SK-N-SH (cell line): ENCODE results near the gene EIF3F. TPM values are rescaled to one million over a fixed set of nuclear protein-coding genes. Genes with fewer than 3 reads are reported as not detected.

Source experiments
- CTCF ChIA-PET: fragments of 300-600, 350-600 bp; formaldehyde crosslinking; extraction: SDS; loops from one replicate; lab custom pipeline; 2021; lab: Yijun Ruan, JAX
- POLR2A ChIA-PET: fragments of 350-600 bp; sonication (Branson Sonifier 250); formaldehyde crosslinking; extraction: SDS; loops from one replicate; lab custom pipeline; 2020; ENCODE audit warnings: antibody characterized with exemption, inconsistent platforms; lab: Yijun Ruan, JAX
- DNase-seq: peaks from one replicate; pipeline ENCODE4 v3.0.0; 2012
- H2AFZ ChIP-seq: fragments of 200-600 bp; sonication (generic); 2 replicates; pipeline ENCODE4 v1.8.1; 2016; ENCODE audit warnings: antibody characterized with exemption, mild to moderate bottlenecking, low read depth
- H3F3A ChIP-seq: fragments of 200-600 bp; sonication (generic); replicated peaks from 2 replicates; pipeline ENCODE3; 2016; ENCODE audit warnings: antibody characterized with exemption, mild to moderate bottlenecking; ENCODE audit not compliant: insufficient read depth
- H3K27ac ChIP-seq, 2 experiments: fragments of 200-500 bp in 1 of 2; fragments of 200-600 bp in 1 of 2; sonication (Bioruptor generic) in 1 of 2; sonication (generic), shearing (Covaris generic) in 1 of 2; 2 replicates each; pipeline versions ENCODE4 v1.5.1 to v1.6.1; 2014 to 2016; ENCODE audit warnings: low read depth in 2 of 2, inconsistent platforms in 1 of 2, low read length in 1 of 2, mild to moderate bottlenecking in 1 of 2, mixed read lengths in 1 of 2
- H3K27me3 ChIP-seq: fragments of 200-600 bp; sonication (generic), shearing (Covaris generic); 2 replicates; pipeline ENCODE4 v1.6.1; 2016; ENCODE audit warnings: mixed run types; ENCODE audit not compliant: insufficient read depth
- H3K36me3 ChIP-seq, 2 experiments: fragments of 200-500 bp in 1 of 2; fragments of 200-600 bp in 1 of 2; sonication (Bioruptor generic) in 1 of 2; sonication (generic) in 1 of 2; replicated peaks in 1 of 2; 2 replicates each; pipeline versions ENCODE3 to v1.5.1; 2014 to 2016; ENCODE audit warnings: low read length in 1 of 2, mild to moderate bottlenecking in 1 of 2; ENCODE audit not compliant: insufficient read depth in 2 of 2, control insufficient read depth in 1 of 2
- H3K4me1 ChIP-seq, 2 experiments: fragments of 200-500 bp in 1 of 2; fragments of 200-600 bp in 1 of 2; sonication (Bioruptor generic) in 1 of 2; sonication (generic), shearing (Covaris generic) in 1 of 2; 2 replicates each; pipeline versions ENCODE4 v1.5.1 to v1.6.1; 2014 to 2016; ENCODE audit warnings: low read depth in 1 of 2, low read length in 1 of 2, mixed run types in 1 of 2; ENCODE audit not compliant: insufficient read depth in 2 of 2, control insufficient read depth in 1 of 2
- H3K4me2 ChIP-seq: fragments of 200-600 bp; sonication (generic), shearing (Covaris generic); 2 replicates; pipeline ENCODE4 v1.6.1; 2017; ENCODE audit warnings: mixed run types
- H3K4me3 ChIP-seq, 2 experiments: fragments of 200-500 bp in 1 of 2; fragments of 200-600 bp in 1 of 2; sonication (Bioruptor generic) in 1 of 2; sonication (generic), shearing (Covaris generic) in 1 of 2; 2 replicates each; pipeline versions ENCODE4 v1.5.1 to v1.8.1; 2014 to 2016; ENCODE audit warnings: low read depth in 2 of 2, inconsistent platforms in 1 of 2, low read length in 1 of 2, mild to moderate bottlenecking in 1 of 2, mixed read lengths in 1 of 2, moderate library complexity in 1 of 2
- H3K79me2 ChIP-seq: fragments of 200-600 bp; sonication (generic); 2 replicates; pipeline ENCODE4 v1.8.1; 2017; ENCODE audit warnings: mild to moderate bottlenecking; ENCODE audit not compliant: insufficient read depth
- H3K9ac ChIP-seq: fragments of 200-600 bp; sonication (generic); 2 replicates; pipeline ENCODE4 v1.6.1; 2017; ENCODE audit warnings: mixed run types
- H3K9me2 ChIP-seq: fragments of 200-600 bp; sonication (generic); 2 replicates; pipeline ENCODE4 v1.6.1; 2017; ENCODE audit warnings: mixed run types
- H3K9me3 ChIP-seq: fragments of 200-600 bp; sonication (generic); 2 replicates; pipeline ENCODE4 v1.6.1; 2017; ENCODE audit warnings: mixed run types, mild to moderate bottlenecking, moderate library complexity
- H4K20me1 ChIP-seq: fragments of 200-600 bp; sonication (generic); 2 replicates; pipeline ENCODE4 v1.6.1; 2017; ENCODE audit warnings: mild to moderate bottlenecking, mixed run types; ENCODE audit not compliant: insufficient read depth
- EP300 ChIP-seq, 2 experiments: IDR thresholded peaks; 2 replicates each; pipeline versions ENCODE4 v1.4.0 to v1.6.1; 2012; ENCODE audit warnings: borderline replicate concordance in 1 of 2, low read depth in 1 of 2, low read length in 1 of 2
- FOXJ3 ChIP-seq: sonication (generic); formaldehyde crosslinking; IDR thresholded peaks from 2 replicates; pipeline ENCODE4 v1.5.1; 2020; ENCODE audit warnings: mild to moderate bottlenecking, missing genetic modification reagents
- FOXM1 ChIP-seq: IDR thresholded peaks from 2 replicates; pipeline ENCODE4 v1.4.0; 2012; ENCODE audit warnings: low read depth, mild to moderate bottlenecking
- GATA2 ChIP-seq: sonication (generic); formaldehyde crosslinking; IDR thresholded peaks from 2 replicates; pipeline ENCODE4 v1.5.0; 2020; ENCODE audit warnings: mild to moderate bottlenecking, missing genetic modification reagents
- IRF3 ChIP-seq: fragments of 150-350 bp; IDR thresholded peaks from 2 replicates; pipeline ENCODE4 v1.6.1; 2016; ENCODE audit warnings: mild to moderate bottlenecking, low read depth, low read length
- MEF2A ChIP-seq: IDR thresholded peaks from 2 replicates; pipeline ENCODE4 v1.4.0; 2012; ENCODE audit warnings: low read depth, borderline replicate concordance
- MXI1 ChIP-seq: IDR thresholded peaks from 2 replicates; pipeline ENCODE4 v1.6.1; 2012; ENCODE audit warnings: mild to moderate bottlenecking, low read depth, low read length, improper control_type of control experiment
- PBX3 ChIP-seq: IDR thresholded peaks from 2 replicates; pipeline ENCODE4; 2012
- RAD21 ChIP-seq: IDR thresholded peaks from 2 replicates; pipeline ENCODE4 v1.6.1; 2012; ENCODE audit warnings: mild to moderate bottlenecking, low read length
- RXRA ChIP-seq: IDR thresholded peaks from 2 replicates; pipeline ENCODE4 v1.4.0; 2012; ENCODE audit warnings: low read depth, mild to moderate bottlenecking, borderline replicate concordance
- TCF12 ChIP-seq: IDR thresholded peaks from 2 replicates; pipeline ENCODE4 v1.4.0; 2012
- USF1 ChIP-seq: IDR thresholded peaks from 2 replicates; pipeline ENCODE4 v1.4.0; 2012; ENCODE audit warnings: low read depth, borderline replicate concordance
- USF2 ChIP-seq: fragments of 150-350 bp; IDR thresholded peaks from 2 replicates; pipeline ENCODE4 v1.6.1; 2017; ENCODE audit warnings: antibody characterized with exemption, low read length, low read depth, borderline replicate concordance
- ZBTB33 ChIP-seq: IDR thresholded peaks from 2 replicates; pipeline ENCODE4 v1.4.0; 2012; ENCODE audit warnings: low read depth, borderline replicate concordance
- WGBS: methylation state at CpG from one replicate; pipeline ENCODE4 v1.1.6; 2017; ENCODE audit warnings: low lambda C conversion rate; 5-methylcytosine and 5-hydroxymethylcytosine counted together
- polyA plus RNA-seq, 3 experiments: library from polyadenylated mRNA; depleted of rRNA; stranded (reverse); fragments of >200 nt; gene quantifications; 2 replicates each; pipeline ENCODE4 v1.2.3, GENCODE V29; 2012

The EIF3F gene
- polyA plus RNA-seq, 1 of the 3 experiments (the other 2 are of a cell fraction), result 341 TPM

- Histone ChIP-seq H3K9me3 (no peaks in the 10 kb centered on the region), H2AFZ (no peak overlapping the region), H3K27me3 (no peaks in the 10 kb centered on the region), H3K27ac (no peak overlapping the region), H3F3A (peaks cover 16% of the 10 kb centered on the region), H3K36me3 (peaks cover 42 to 43% of the 10 kb centered on the region in 2 experiments), H3K4me2 (no peak overlapping the region), H3K9me2 (no peaks in the 10 kb centered on the region), H3K9ac (no peak overlapping the region), H3K4me1 (no peaks in the 10 kb centered on the region), H3K4me3 (no peak overlapping the region), H3K79me2 (no peaks in the 10 kb centered on the region), H4K20me1 (no peaks in the 10 kb centered on the region)
- POLR2A ChIA-PET, result no interaction called here
- CTCF ChIA-PET, result interaction anchor here (0.7 to 2.2 kb wide), 4 partner anchors 13 to 99 kb away, joined by 4 to 14 read pairs (median 6); partner anchors contain the start of gene EIF3F
- TF ChIP-seq TCF12 (no peak), RXRA (no peak), GATA2 (CRISPR knock-in tag) (no peak), EP300 (IDR thresholded peaks at IDR 0.05; ENCODE audit: borderline replicate concordance in 1 of 2, low read depth in 1 of 2, low read length in 1 of 2) (no peak), PBX3 (no peak), MEF2A (no peak), ZBTB33 (no peak), IRF3 (no peak), FOXM1 (no peak), USF1 (no peak), MXI1 (no peak), FOXJ3 (CRISPR knock-in tag) (no peak), RAD21 (no peak), USF2 (no peak)
- DNase-seq, result no peak
- 91% methylated on average over 10 of the region's 10 CpGs for WGBS
Measured at GRCh38 chr11:7999795-8000194, 12.7 kb downstream of the EIF3F start.
